Ishikawa (cell line): Measurements from ENCODE around the gene CCDC57.

ENCODE experiments used
- FOXM1 ChIP-seq: IDR thresholded peaks from 2 replicates; pipeline ENCODE4 v1.6.1; 2012; ENCODE audit warnings: low read depth, borderline replicate concordance
- ZBTB7A ChIP-seq: IDR thresholded peaks from 2 replicates; pipeline ENCODE4 v1.6.1; 2012; ENCODE audit warnings: low read depth
- TF ChIP-seq, protein P1 (sequence below): IDR thresholded peaks from 2 replicates; pipeline ENCODE4 v1.6.1; 2012
- TF ChIP-seq, protein P2 (sequence below): IDR thresholded peaks from 2 replicates; pipeline ENCODE4 v1.6.1; 2012; ENCODE audit warnings: low read depth, mild to moderate bottlenecking

- TF ChIP-seq, protein P1, sequence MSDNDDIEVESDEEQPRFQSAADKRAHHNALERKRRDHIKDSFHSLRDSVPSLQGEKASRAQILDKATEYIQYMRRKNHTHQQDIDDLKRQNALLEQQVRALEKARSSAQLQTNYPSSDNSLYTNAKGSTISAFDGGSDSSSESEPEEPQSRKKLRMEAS, result no peak
- TF ChIP-seq, protein P2, sequence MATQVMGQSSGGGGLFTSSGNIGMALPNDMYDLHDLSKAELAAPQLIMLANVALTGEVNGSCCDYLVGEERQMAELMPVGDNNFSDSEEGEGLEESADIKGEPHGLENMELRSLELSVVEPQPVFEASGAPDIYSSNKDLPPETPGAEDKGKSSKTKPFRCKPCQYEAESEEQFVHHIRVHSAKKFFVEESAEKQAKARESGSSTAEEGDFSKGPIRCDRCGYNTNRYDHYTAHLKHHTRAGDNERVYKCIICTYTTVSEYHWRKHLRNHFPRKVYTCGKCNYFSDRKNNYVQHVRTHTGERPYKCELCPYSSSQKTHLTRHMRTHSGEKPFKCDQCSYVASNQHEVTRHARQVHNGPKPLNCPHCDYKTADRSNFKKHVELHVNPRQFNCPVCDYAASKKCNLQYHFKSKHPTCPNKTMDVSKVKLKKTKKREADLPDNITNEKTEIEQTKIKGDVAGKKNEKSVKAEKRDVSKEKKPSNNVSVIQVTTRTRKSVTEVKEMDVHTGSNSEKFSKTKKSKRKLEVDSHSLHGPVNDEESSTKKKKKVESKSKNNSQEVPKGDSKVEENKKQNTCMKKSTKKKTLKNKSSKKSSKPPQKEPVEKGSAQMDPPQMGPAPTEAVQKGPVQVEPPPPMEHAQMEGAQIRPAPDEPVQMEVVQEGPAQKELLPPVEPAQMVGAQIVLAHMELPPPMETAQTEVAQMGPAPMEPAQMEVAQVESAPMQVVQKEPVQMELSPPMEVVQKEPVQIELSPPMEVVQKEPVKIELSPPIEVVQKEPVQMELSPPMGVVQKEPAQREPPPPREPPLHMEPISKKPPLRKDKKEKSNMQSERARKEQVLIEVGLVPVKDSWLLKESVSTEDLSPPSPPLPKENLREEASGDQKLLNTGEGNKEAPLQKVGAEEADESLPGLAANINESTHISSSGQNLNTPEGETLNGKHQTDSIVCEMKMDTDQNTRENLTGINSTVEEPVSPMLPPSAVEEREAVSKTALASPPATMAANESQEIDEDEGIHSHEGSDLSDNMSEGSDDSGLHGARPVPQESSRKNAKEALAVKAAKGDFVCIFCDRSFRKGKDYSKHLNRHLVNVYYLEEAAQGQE, result no peak
- TF ChIP-seq ZBTB7A (no peak), FOXM1 (no peak)
Measured at GRCh38 chr17:82168568-82168967, 44.1 kb downstream of the CCDC57 start.
